VCaP (cell line): ENCODE data around the gene FOXO3.

Experiments used
- H3K27ac ChIP-seq: fragments of 450-650 bp; 2 replicates; pipeline ENCODE4 v1.5.1; 2017
- TF ChIP-seq, protein P1 (sequence below): fragments of 450-650 bp; conservative IDR thresholded peaks from 2 replicates; pipeline ENCODE4 v1.5.1; 2017; ENCODE audit warnings: mild to moderate bottlenecking, moderate library complexity

FOXO3 gene

DNA sequence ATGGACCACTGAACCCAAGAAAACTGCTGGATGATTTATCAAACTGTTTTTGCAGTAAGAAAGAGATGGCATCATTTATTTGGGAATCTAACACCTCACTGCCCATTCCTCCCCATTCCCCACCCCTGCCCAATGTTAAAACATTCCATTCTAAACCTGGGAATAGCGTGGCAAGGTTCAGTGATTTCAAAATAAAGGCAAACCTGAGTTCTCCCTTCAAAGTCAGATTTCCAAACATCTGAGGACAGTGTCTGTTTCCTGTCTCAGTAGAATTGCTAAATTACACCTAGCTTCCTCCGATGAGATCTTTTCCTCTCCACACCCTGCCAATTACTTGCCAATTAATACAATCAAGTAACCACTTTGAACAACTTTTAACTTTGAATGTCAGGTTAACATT, 160.1 kb downstream of the FOXO3 start:
- H3K27ac ChIP-seq: peak overlapping the region; percentile 12

DNA sequence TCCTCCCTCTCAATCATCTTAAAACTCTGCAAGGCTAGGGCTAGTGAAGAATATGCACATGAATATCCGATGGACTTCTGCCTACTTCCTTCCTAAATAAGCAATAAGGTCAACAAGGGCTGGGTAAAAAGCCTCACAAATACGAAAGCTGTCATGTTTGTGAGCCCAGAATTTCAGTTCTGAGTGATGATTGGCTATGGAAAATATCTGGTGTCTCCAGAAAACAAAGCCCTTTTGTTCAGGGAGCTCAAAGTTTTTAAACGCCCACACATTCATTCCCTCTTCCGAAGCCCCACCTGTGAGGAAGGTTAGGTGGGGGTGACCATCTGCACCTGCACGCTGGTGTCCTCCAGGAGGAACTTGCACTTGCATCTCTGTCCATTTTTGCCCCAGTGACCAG, 160.6 kb downstream of the FOXO3 start:
- H3K27ac ChIP-seq: peak overlapping the region; percentile 12
- TF ChIP-seq, protein P1, sequence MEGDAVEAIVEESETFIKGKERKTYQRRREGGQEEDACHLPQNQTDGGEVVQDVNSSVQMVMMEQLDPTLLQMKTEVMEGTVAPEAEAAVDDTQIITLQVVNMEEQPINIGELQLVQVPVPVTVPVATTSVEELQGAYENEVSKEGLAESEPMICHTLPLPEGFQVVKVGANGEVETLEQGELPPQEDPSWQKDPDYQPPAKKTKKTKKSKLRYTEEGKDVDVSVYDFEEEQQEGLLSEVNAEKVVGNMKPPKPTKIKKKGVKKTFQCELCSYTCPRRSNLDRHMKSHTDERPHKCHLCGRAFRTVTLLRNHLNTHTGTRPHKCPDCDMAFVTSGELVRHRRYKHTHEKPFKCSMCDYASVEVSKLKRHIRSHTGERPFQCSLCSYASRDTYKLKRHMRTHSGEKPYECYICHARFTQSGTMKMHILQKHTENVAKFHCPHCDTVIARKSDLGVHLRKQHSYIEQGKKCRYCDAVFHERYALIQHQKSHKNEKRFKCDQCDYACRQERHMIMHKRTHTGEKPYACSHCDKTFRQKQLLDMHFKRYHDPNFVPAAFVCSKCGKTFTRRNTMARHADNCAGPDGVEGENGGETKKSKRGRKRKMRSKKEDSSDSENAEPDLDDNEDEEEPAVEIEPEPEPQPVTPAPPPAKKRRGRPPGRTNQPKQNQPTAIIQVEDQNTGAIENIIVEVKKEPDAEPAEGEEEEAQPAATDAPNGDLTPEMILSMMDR: no peak

More for the DNA sequence above, 160.1 kb downstream of the FOXO3 start:
- TF ChIP-seq, protein P1: no peak

DNA sequence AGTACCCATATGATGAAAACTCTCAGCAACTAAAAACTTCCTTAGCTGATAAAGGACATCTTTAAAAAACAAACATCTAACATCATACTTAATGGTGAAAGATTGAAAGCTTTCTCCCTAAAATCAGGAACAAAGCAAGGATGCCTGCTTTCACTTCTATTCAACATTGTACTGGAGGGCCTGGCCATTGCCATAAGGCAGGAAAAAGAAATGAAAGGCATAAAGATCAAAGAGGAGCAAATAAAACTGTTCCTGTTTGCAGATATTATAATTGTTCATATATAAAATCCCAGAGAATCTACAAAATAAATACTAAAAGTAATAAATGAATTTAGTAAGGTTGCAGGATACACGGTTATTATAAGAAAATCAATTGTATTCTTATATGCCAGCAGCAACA, 162.9 kb downstream of the FOXO3 start:
- no peak overlapping the region for H3K27ac ChIP-seq
- TF ChIP-seq, protein P1: no peak

DNA sequence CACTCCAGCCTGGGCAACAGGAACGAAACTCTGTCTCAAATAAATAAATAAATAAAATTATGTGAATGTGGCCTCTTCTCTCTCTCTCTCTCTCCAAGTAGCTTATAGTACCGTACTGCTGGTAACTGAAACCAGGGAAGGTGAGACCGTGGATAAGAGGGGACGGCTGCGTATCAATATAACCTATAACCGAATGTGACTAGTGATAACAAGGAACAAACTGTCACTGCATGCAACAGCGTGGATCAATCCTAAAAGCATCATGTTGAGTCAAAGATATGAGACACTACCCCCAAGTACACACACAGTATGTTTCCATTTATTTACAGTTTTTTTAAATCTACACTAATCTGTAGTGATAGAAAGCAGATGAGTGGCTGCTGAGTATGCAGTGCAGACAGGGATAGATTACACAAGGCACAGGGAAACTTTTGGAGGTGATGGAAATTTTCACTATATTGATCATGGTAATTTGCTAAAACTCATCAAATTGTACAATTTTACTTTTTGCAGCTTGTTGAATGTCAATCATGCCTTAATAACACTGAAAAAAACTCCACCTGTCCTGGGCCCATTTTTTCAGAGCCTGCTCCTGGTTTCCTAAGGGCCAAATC, 166.1 kb downstream of the FOXO3 start:
- TF ChIP-seq, protein P1: no peak
- H3K27ac ChIP-seq: no peak overlapping the region

DNA sequence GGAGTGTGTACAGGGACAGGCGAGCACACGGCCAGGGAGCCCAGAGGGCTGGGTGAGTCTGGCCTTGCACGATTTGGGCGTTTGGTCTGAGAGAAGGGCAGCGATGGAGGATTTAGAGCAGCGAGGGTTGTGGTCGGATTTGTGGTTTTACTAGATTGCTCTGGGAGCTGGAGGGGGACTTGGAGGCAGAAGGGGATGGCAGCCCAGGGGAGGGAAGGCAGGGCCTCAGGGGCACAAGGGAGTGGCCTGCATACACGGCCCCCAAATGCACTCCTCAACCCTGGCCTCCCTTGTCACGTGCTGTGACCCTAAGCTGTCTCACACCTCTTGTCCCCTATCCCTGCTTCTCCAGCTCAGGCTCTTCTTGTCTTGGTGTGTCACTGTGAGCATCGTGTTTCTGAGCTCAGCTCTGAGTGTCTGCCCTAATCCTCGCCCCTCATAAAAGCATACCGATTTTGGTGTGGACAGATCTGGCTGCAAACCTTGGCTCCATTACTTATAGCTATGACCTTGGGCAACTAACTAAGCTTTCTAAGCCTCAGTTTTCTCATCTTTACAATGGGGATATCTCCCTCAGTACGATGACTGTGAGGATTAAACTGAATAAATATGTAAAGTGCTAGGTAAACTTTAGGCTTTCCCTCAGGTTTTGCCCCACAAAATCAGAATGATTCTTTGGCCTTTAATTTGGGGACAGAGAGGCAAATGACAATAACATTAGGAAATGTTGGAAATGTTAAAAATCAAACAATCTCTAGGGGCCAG, 167.4 kb downstream of the FOXO3 start:
- no peak overlapping the region for H3K27ac ChIP-seq
- TF ChIP-seq, protein P1: no peak

DNA sequence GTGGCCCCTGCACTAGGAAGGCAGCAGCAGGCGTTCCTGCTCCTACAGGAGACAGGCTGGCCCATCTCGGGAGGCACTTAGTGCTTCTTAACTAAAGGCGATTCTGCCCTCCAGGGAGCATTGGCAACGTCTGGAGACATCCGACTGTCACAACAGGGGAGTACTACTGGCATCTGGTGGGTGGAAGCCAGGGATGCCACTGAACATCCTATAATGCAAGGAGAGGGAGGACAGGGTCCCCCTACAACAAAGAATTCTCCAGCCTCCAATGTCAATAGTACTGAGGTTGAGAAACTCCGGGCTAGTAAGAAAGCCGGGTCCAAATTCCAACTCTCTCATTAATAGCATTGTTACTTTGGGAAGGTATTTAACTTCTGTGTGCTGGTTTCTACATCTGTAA, 168.1 kb downstream of the FOXO3 start:
- H3K27ac ChIP-seq: no peak overlapping the region
- TF ChIP-seq, protein P1: no peak

DNA sequence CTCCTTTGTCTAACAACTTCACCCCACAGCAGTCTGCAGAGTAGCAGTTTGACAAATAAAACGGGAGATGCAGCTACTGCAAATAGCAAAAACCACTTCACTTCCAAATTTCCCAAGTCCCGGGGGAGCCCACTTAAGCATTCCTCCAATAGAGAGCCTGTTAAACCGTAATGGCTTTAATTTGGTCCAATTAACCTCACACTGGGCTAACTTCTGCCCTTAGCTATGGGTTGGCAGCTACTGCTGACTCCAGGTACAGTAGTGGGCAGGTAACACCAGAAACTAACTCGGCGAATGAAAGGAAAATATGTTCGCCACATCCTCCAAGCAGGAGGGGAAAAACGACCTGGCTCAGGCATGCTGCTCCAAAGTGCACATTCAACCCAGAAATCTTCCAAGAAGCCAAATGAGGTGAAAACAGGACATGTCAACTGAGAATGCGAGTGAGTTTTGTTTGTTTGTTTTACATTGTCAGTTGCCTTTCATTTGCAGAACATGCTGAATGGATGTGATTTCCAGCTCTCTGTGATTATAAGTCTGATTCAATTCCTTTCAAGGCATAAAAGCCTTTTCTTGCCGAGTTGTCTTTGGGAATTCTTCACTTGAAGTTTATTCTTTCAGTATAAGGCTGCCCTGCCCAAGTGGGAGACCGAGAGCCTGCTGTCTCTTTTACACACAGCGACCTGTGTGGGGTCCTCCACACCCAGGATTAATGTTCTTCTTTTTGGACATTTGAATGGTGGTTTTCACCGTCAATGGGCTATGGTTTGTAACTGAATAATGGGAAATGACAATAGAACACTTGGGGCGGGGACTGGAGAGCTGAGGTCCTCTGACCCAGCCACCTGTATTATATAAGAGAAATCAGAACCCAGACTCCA, 170.2 kb downstream of the FOXO3 start:
- TF ChIP-seq, protein P1: no peak
- peak overlapping the region; percentile 19 for H3K27ac ChIP-seq
